DMS 273 treated with DMSO at 0.1 percent for 48 hours (cell line): ENCODE measurements around the gene EFNA2.
"Not testable (repeated sequence)": the region's sequence is repeated elsewhere in the genome, so short reads cannot be mapped to it uniquely, and the experiment has no call there.

Experiments used
- DNase-seq: peaks from one replicate; lab custom pipeline; 2025; lab: John Stamatoyannopoulos, UW

Gene EFNA2

DNA sequence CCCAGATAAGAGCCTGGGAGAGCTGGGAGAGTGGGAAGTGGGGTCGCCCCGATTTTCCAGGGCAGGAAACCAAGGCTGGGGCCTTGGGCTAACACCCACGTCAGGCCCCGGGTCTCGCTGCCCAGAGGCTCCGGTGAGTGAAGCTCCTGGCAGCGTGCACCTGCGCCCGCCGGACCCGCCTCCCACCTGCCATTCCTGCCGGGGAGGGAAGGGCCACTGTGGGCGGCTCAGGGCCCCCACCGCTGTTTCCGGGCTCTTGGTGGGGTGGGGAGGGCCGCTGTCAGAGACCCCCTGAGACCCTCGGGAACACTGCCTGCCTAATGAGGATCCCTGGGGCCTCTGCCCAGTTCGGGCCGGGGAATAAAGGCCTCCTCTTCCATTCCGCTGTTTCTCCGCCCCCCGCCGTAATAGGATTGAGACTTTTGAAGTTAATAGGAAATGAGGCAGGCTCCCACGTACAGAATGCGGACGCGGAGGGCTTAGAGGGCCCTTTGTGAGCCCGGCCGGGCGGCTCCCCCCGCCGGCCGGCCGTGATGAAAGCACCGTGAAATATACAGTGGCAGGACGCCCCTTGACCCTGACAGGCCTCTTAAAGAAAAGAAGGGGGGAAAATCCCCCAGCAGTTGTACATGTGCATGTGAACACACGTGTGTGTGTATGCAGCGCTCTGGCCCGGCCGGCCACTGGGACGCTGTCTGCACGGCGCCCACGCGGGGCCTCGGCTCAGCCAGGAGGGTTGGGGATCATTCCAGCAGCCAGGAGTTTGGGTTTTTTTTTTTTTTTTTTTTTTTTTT is 33.2 kb downstream of the EFNA2 start:
- DNase-seq, result no peak

DNA sequence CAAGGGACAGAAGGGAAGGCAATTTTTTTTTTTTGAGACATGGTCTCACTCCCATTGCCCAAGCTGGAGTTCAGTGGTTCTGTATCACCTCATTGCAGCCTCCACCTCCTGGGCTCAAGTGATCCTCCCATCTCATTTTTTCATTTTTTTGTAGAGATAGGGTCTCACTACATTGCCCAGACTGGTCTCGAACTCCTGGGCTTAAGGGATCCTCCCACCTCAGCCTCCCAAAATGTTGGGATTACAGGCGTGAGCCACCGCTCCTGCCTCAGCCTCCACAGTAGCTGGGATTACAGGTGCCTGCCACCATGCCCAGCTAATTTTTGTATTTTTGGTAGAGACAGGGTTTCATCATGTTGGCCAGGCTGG is 34.6 kb downstream of the EFNA2 start:
- DNase-seq, result not testable (repeated sequence)

DNA sequence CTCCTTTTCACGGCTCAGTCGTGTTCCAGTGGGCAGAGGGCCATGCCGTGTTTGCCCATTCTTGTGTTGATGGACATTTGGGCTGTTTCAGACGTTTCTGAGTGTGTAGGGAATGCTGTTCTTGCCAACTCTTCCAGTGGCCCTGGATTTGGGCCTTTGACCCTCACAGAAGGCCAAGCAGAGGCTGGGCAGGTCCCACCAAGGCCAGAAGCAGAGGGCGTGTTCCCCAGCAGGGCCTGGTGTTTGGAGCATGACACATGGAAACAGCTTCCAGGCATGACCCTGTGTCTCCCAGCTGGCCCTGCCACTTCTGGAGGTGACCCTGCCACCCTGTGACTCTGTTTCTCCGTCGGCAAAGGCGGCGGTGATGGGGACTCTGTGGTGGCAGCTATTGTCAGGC is 35.9 kb downstream of the EFNA2 start:
- DNase-seq, result no peak

DNA sequence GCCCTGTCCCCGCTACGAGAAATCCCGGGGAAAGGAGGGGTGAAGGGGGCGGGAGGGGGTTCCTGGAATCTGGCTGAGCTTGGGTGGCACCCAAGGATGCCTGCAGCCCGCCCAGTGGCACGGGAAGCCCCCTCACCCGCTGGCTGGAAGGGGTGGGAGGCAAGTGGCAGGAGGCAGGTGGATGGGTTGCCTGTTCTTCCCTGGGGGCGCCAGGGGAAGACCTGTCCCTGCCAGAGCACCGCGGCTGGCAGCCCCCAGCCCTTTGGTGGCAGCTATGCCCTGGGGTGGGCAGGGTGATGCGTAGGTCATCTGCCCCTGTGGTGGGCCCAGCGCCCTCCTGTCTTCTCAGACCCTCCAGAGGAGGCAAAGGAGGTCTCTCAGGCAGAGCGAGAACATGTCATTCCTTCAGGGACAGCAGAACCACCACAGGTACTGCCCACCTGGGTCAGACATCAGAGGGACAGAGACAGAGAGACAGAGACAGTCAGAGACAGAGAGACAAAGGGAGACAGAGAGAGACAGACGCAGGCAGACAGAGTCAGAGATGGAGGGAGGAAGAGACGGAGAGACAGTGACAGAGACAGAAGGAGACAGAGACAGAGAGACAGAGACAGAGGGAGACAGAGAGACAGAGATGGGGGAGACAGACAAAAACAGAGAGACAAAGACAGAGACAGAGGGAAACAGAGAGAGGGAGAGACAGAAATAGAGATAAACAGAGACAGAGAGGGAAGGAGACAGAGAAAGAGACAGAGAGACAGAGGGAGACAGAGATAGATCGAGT is 36.7 kb downstream of the EFNA2 start:
- no peak for DNase-seq

DNA sequence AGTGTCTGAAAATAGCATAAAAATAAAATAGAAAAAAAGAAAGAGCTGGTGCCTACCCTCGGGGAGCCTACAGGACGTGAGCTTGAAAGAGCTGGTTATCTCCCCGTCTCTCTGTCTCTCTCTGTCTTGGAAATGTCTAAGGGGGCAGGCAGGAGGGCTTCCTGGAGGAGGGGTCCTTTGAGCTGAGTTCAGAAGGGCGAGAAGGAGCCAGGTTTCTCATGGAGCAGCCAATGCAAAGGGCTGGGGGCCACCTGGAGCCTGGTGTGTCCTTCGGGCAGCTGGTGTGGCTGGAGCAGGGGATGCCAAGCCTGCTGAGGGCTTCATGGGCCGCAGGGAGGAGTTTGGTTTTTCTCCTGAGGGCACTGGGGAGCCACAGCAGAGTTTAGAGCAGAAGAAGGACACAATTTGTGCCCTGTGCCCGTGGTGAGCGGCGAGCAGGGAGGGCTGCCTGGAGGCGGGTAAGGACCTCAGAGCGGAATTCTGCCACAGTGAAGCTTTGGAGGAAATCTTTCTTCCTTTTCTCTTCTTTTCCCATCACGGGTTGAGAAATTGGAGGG is 38.7 kb downstream of the EFNA2 start:
- no peak for DNase-seq

DNA sequence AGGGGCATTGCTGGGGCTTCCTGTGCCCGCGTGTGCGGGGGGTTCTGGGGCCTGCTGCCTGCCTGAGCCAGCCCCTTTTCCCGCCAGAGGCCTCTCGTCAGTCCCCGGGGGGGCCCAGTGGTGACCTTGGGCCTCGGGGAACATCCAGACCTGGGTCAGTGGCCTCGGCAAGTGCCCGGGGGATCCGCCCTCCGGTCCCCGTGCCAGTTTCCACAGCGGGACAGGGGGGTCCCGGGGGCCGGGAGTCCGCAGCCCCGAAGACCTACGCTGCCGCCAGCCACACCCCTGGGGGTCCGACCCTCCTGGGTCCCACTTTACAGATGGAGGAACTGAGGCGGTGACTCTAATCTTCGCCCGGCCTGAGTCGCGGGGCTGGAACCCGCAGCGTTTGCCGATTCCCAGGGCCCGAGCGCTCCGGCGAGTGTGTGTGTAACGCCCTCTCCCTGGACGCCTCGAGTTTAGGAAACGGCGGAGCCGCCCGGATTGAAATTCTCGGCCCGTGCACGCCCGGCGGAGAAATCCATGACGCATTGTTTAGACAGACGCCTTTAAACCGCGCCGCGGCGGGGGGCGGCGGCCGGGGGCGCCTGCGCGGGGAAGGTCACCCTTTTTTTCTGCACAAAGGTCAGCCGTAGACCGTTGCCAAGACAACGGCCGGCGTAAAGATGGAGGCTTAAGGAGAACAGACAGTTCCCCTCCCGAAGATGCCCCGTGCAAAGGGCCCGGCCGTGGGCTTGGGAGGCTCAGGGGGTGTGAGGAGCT is 39.3 kb downstream of the EFNA2 start:
- peak; percentile 47 for DNase-seq

DNA sequence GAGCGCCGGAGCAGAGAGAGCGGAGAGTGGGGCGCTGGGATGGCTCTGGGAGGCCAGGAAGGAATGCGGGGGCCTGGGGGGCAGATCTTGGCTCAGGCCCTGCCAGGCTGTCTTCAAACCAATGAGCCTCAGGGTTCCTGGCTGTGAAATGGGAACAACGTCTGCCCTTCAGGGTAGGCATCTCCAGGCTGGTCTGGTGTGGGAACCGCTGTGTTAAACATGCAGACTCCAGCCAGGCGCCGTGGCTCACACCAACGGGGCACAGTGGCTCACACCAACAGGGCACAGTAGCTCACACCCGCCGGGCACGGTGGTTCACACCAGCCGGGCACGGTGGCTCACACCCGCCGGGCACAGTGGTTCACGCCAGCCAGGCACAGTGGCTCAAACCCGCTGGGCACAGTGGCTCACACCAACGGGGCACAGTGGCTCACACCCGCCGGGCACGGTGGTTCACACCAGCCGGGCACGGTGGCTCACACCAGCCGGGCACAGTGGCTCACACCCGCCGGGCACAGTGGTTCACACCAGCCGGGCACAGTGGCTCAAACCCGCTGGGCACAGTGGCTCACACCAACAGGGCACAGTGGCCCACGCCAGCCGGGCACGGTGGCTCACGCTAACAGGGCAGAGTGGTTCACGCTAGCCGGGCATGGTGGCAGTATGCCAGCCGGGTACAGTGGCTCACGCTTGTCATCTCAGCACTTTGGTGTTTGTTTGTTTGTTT is 40.1 kb downstream of the EFNA2 start:
- no peak for DNase-seq

DNA sequence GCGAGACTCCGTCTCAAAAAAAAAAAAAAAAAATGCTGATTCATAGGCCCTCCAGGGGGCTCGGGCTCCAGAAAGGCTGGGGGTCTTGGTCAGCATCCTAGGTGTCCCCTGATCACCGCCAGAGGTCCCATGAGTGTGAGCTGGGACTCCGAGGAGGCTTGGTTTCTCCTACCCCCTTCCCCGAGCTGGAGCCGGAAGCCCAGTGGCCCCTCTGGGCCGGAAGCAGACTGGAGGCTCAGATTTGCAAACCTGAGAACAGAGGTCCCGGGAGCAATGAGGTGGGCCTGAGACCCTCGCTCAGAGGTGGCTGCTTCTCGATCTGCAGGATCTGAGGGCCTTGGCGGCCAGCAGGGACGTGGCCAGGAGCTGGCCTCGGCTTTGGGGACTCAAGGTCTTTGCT is 41.5 kb downstream of the EFNA2 start:
- no peak for DNase-seq

DNA sequence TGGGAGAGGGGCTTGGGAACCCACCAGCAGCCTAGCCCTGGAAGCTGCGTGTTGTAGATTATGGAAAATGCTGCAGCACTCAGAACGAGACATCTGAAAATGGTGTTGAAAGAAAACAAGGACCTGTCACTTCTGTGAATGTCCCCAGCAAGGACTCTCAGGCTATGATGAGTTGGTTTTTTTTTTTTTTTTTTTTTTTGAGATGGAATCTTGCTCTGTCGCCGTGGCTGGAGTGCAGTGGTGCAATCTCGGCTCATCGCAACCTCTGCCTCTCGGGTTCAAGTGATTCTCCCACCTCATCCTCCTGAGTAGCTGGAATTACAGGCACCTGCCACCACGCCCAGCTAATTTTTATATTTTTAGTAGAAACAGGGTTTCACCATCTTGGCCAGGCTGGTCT is 46.5 kb downstream of the EFNA2 start:
- not testable (repeated sequence) for DNase-seq

DNA sequence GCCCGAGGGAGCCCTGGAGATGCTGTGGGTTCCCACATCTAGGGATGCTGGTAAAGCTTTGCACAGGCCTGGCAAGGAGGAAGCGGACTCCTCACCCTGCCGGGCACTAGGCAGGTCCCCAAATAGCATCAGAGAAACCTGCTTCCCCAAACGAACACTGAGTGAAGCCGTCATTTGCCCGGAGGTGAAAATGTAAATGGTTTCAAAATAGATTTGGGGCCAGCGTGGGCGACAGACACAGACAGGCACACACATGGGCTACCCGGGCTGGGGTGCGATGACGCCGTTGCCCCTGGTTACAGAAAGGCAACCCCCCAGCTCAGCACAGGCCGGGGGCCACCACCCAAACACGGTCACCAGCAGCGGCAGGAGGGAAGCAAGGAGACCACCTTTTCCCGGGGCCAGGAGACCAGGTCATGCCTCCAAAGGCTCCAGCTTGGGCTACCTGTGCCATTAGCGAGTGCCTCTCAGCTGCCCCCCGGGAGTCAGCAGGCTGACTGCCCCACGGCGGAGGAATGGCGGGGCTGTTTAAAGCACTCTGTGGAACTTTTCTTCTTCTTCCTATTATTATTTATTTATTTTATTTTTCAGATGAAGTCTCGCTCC is 50.5 kb downstream of the EFNA2 start:
- no peak for DNase-seq

DNA sequence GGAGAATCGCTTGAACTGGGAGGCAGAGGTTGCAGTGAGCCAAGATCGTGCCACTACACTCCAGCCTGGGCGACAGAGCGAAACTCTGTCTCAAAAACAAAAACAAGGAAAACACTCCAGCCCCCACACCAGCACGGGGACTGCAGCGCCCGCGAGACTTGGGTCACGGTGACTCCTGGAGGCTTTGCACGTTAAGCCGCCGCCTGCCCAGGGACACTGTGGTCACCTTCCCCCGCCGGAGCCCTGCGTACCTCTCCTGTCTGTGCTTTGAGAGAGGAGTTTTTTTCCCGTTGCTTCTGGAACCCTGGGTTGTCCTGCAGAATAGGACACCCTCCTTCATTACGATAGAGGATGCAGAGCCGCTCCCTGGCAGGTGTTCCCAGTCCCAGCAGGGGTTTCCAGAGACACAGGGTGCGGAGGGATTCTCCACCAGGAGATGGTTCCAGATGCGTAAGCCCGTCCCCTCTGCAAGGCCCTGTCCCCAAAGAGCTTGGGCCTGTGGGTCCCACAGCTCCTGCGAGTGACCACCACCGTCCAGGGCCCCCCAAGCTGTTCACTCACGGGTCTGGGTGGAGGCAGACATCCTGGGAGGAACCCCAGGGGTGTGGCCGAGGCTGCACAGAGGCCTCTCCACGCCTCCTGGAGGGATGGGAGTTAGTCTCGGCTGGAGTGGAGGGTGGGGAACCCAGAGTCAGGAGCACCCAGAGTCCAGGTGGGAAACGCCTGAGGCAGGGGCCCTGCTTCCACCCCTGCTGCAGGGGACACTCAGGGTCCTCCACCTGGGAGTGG is 55.2 kb downstream of the EFNA2 start:
- DNase-seq, result no peak

DNA sequence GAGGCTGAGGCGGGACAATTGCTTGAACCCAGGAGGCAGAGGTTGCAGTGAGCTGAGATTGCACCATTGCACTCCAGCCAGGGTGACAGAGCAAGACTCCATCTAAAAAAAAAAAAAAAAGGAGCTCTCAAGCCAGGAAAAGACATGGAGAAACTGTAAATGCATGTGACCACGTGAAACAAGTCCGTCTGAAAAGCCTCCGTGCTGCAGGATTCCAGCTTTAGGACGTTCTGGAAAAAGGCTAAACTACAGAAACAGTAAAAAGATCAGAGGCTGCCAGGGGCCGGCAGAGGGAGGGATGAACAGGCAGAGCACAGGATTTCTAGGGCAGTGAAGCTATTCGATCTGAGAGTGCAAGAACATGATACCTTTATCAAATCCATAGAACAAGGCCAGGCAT is 57.4 kb downstream of the EFNA2 start:
- DNase-seq, result no peak

DNA sequence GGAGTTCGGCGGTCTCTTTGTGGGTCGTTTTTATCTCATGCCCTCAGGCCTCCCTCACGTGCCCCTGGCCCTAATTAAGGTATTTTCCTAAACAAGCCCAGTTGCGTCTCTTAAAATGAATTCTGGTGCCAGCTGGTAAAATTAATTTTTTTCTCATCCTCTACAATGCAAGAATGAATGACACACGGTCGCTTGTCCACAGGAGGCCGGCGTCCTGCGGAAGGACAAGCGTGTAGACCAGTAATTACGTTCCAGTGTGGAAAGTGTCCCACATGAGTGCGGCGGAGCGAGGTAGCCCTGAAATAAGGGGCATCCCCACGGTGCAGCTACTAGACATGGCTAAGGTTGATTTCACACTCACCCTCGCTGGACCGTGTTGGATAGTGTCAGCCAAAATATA is 63.5 kb downstream of the EFNA2 start:
- no peak for DNase-seq

DNA sequence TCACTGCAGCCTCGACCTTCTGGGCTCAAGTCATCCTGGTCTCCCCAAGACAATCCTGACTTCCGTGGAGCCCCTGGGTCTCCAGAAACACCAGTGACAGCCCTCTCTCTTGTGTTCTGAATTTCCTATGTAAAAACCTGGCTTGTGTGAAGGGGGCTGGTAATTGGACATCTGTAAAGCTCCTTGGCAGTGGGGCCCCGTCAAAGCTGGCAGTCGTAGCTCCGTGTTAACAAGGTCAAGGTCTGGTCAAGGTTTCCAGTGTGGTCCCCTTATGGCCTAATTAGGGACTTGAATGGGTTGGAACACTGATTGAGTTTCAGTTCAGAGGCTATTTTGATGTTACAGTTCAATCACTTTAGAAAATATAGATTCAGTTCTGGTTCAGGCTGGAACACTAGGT is 65.2 kb downstream of the EFNA2 start:
- no peak for DNase-seq
